ENCODE results near the gene ANKRD28. TPM values are rescaled to one million over a fixed set of nuclear protein-coding genes. Genes with fewer than 3 reads are reported as not detected.
"Not testable (repeated sequence)": the region's sequence is repeated elsewhere in the genome, so short reads cannot be mapped to it uniquely, and the experiment has no call there.

ANKRD28 gene
- total RNA-seq, 1 donor from 2014 or later: 104 TPM

GRCh38 chr3:15753056-15753710, 44.6 kb downstream of the ANKRD28 start:
- no peak for TF ChIP-seq CTCF (IDR thresholded peaks at IDR 0.05)
- H3K4me3 Mint-ChIP-seq (ENCODE audit: unreplicated experiment): no peak overlapping the region
- H3K27ac Mint-ChIP-seq (ENCODE audit: unreplicated experiment): peak overlapping the region; percentile 89
- DNase-seq (ENCODE audit: low spot score): no peak
- H3K4me1 Mint-ChIP-seq (ENCODE audit: low read depth): peaks cover 70% of the 10 kb centered on the region
- H3K36me3 Mint-ChIP-seq (ENCODE audit: low read depth): peaks cover 26% of the 10 kb centered on the region
- no peaks in the 10 kb centered on the region for H3K27me3 Mint-ChIP-seq (ENCODE audit: low read depth)
- peaks cover 4% of the 10 kb centered on the region for H3K9me3 Mint-ChIP-seq (ENCODE audit: low read depth)

- Mint-ChIP-seq H3K4me1 (ENCODE audit: low read depth) (peaks cover 65% of the 10 kb centered on the region), H3K27ac (ENCODE audit: unreplicated experiment) (peak overlapping the region; percentile 73)
- no peak for TF ChIP-seq CTCF (IDR thresholded peaks at IDR 0.05)
Measured at GRCh38 chr3:15750879-15751278, 46.9 kb downstream of the ANKRD28 start.

GRCh38 chr3:15750143-15750542, 47.6 kb downstream of the ANKRD28 start:
- H3K36me3 Mint-ChIP-seq (ENCODE audit: low read depth): peaks cover 39% of the 10 kb centered on the region
- peak overlapping the region; percentile 93 for H3K27ac Mint-ChIP-seq (ENCODE audit: unreplicated experiment)
- no peak for DNase-seq (ENCODE audit: low spot score)
- H3K4me1 Mint-ChIP-seq (ENCODE audit: low read depth): peaks cover 60% of the 10 kb centered on the region
- TF ChIP-seq CTCF (IDR thresholded peaks at IDR 0.05): no peak
- no peaks in the 10 kb centered on the region for H3K27me3 Mint-ChIP-seq (ENCODE audit: low read depth)
- peaks cover 4% of the 10 kb centered on the region for H3K9me3 Mint-ChIP-seq (ENCODE audit: low read depth)
- H3K4me3 Mint-ChIP-seq (ENCODE audit: unreplicated experiment): no peak overlapping the region

More at GRCh38 chr3:15750879-15751278, 46.9 kb downstream of the ANKRD28 start:
- Mint-ChIP-seq H3K4me3 (ENCODE audit: unreplicated experiment) (no peak overlapping the region), H3K27me3 (ENCODE audit: low read depth) (no peaks in the 10 kb centered on the region), H3K9me3 (ENCODE audit: low read depth) (peaks cover 4% of the 10 kb centered on the region), H3K36me3 (ENCODE audit: low read depth) (peaks cover 36% of the 10 kb centered on the region)
- DNase-seq (ENCODE audit: low spot score): no peak

GRCh38 chr3:15745896-15746295, 51.9 kb downstream of the ANKRD28 start:
- peak overlapping the region; percentile 33 for H3K27ac Mint-ChIP-seq (ENCODE audit: unreplicated experiment)

GRCh38 chr3:15744176-15744575, 53.6 kb downstream of the ANKRD28 start:
- DNase-seq (ENCODE audit: low spot score): no peak
- Mint-ChIP-seq H3K4me1 (ENCODE audit: low read depth) (peaks cover 34% of the 10 kb centered on the region), H3K9me3 (ENCODE audit: low read depth) (no peaks in the 10 kb centered on the region), H3K36me3 (ENCODE audit: low read depth) (peaks cover 39% of the 10 kb centered on the region), H3K4me3 (ENCODE audit: unreplicated experiment) (no peak overlapping the region), H3K27me3 (ENCODE audit: low read depth) (no peaks in the 10 kb centered on the region), H3K27ac (ENCODE audit: unreplicated experiment) (peak overlapping the region; percentile 27)
- TF ChIP-seq CTCF (IDR thresholded peaks at IDR 0.05): no peak

More at GRCh38 chr3:15745896-15746295, 51.9 kb downstream of the ANKRD28 start:
- H3K9me3 Mint-ChIP-seq (ENCODE audit: low read depth); H3K27me3 Mint-ChIP-seq (ENCODE audit: low read depth); H3K4me3 Mint-ChIP-seq (ENCODE audit: unreplicated experiment); DNase-seq (ENCODE audit: low spot score): not testable (repeated sequence)
- Mint-ChIP-seq H3K4me1 (ENCODE audit: low read depth) (peaks cover 41% of the 10 kb centered on the region), H3K36me3 (ENCODE audit: low read depth) (peaks cover 43% of the 10 kb centered on the region)

- no peak for DNase-seq (ENCODE audit: low spot score)
- Mint-ChIP-seq H3K4me1 (ENCODE audit: low read depth) (peaks cover 39% of the 10 kb centered on the region), H3K36me3 (ENCODE audit: low read depth) (peaks cover 42% of the 10 kb centered on the region), H3K27me3 (ENCODE audit: low read depth) (no peaks in the 10 kb centered on the region), H3K27ac (ENCODE audit: unreplicated experiment) (peak overlapping the region; percentile 72), H3K4me3 (ENCODE audit: unreplicated experiment) (no peak overlapping the region), H3K9me3 (ENCODE audit: low read depth) (peaks cover 4% of the 10 kb centered on the region)
- TF ChIP-seq CTCF (IDR thresholded peaks at IDR 0.05): peak; percentile 18
Measured at GRCh38 chr3:15743587-15744009, 54.2 kb downstream of the ANKRD28 start.

- not testable (repeated sequence) for H3K27me3 Mint-ChIP-seq (ENCODE audit: low read depth); H3K4me3 Mint-ChIP-seq (ENCODE audit: unreplicated experiment); DNase-seq (ENCODE audit: low spot score)
- peaks cover 11% of the 10 kb centered on the region for H3K9me3 Mint-ChIP-seq (ENCODE audit: low read depth)
- peaks cover 38% of the 10 kb centered on the region for H3K36me3 Mint-ChIP-seq (ENCODE audit: low read depth)
- peaks cover 43% of the 10 kb centered on the region for H3K4me1 Mint-ChIP-seq (ENCODE audit: low read depth)
- peak overlapping the region; percentile 12 for H3K27ac Mint-ChIP-seq (ENCODE audit: unreplicated experiment)
Measured at GRCh38 chr3:15742236-15742635, 55.5 kb downstream of the ANKRD28 start.

- not testable (repeated sequence) for H3K27me3 Mint-ChIP-seq (ENCODE audit: low read depth); H3K4me3 Mint-ChIP-seq (ENCODE audit: unreplicated experiment); DNase-seq (ENCODE audit: low spot score)
- peaks cover 43% of the 10 kb centered on the region for H3K4me1 Mint-ChIP-seq (ENCODE audit: low read depth)
- peaks cover 30% of the 10 kb centered on the region for H3K36me3 Mint-ChIP-seq (ENCODE audit: low read depth)
- peaks cover 11% of the 10 kb centered on the region for H3K9me3 Mint-ChIP-seq (ENCODE audit: low read depth)
- H3K27ac Mint-ChIP-seq (ENCODE audit: unreplicated experiment): peak overlapping the region; percentile 27
Measured at GRCh38 chr3:15738616-15739005, 59.2 kb downstream of the ANKRD28 start.
